Retina (tissue), 1 donor: ENCODE data around the gene UMODL1.
A peak's percentile ranks its signal among the peaks of the same experiment; 100 is the strongest.

Source experiments
- DNase-seq: peaks from one replicate; pipeline ENCODE4 v3.0.0-alpha.2; 2016

UMODL1 gene

GRCh38 chr21:42082501-42083360 lies 11.6 kb downstream of the UMODL1 start:
- no peak for DNase-seq

- no peak for DNase-seq
Observed at GRCh38 chr21:42083361-42083690, 12.2 kb downstream of the UMODL1 start.

- DNase-seq = no peak
Observed at GRCh38 chr21:42084079-42084478, 13.0 kb downstream of the UMODL1 start.

- no peak for DNase-seq
Observed at GRCh38 chr21:42085246-42086077, 14.3 kb downstream of the UMODL1 start.

DNA sequence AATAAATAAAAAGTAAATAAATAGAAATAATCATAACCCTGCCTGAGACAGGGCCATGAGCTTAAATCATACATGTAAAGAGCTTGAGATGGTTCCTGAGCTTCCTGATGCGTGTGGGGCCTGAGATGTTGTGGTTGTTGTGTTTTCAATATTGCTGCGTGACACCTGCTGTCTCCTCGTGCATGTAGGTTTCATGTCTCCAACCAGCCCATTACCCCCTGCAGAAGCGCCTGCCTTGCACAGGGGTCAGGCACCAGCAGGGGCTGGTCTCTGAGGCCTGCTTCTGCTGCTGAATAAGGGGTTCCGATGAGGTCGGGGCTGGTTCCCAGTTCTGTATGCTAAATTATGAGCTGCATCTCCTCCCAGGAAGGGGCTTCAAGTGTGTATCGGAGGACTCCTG lies 15.9 kb downstream of the UMODL1 start:
- DNase-seq = no peak

GRCh38 chr21:42088148-42088547 lies 17.0 kb downstream of the UMODL1 start:
- no peak for DNase-seq

DNA sequence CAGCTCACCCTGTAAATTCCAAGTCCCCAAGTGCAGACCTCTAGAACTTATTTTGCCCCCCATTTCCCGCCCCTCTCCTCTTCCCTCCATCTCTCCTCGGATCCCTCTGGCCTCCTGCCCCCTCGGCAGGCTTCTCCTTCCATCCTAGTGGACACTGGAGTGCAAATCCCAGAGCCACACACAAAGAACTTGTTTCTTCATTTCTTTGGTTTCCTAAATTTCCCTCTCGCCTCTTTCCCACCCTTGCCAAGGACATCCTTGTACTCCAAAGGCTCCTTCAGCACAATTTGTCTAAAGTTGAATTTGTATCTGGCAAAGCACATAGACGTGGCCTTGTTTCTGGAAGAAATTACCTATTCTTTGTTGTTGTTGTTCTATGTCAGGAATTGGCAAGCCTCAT lies 17.5 kb downstream of the UMODL1 start:
- DNase-seq = no peak

DNA sequence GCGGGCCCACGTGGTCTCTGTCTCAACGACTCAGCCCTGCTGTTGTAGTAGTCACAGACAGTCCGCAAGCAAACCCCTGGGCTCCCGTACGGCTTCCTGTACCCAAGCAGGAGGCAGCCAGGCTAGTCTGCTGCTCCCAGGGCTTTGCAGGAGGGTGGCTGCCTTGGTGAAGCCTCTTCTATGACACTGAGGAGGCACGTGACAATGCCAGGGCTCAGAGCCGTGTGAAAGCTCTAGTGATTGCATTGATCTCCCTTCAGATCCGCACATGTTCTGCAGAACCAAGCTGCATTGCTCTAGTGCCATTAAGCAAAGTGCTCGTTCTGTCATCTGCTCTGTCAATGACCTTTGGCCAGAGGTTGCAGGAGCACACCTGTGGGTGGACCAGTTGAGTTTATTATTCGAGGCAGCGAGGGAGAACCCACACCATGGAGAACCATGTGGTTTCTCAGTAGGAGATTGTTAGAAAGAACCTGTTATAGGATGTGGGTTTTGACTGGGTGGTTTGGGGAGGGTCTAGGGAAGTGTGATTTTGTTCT lies 18.0 kb downstream of the UMODL1 start:
- DNase-seq = no peak

DNA sequence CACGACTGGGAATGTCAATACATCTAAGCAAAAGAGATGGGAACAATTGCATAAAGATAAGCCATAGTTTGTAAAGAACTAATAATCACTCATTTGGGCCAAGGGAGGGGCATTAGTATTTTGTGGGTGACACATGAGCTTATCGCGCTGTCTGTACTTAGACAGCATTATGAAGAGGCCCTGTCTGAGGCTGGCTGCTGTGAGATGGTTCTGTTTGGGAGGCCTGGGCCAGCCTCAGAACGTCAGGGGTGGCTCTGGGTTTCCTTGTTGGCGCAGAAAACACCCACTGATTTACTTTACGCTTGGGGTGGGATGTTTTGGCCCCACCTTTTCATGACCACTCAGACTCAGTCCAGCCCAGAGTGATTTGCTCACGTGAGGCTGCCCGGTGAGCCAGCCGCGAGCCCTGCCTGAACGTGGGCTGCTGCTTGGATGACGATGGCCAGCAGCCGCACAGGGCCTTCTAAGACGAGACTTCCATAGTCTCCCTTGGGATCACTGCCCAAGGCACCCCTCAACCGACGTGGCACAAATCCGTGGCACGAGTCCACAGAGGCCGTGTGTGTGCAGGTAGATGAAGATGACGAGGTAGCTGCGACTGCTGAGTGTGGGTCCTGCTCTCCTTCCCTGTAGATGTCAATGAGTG lies 18.7 kb downstream of the UMODL1 start:
- DNase-seq = no peak

- no peak for DNase-seq
Observed at GRCh38 chr21:42091899-42092508, 20.9 kb downstream of the UMODL1 start.

GRCh38 chr21:42092771-42093170 lies 21.7 kb downstream of the UMODL1 start:
- DNase-seq = no peak

DNA sequence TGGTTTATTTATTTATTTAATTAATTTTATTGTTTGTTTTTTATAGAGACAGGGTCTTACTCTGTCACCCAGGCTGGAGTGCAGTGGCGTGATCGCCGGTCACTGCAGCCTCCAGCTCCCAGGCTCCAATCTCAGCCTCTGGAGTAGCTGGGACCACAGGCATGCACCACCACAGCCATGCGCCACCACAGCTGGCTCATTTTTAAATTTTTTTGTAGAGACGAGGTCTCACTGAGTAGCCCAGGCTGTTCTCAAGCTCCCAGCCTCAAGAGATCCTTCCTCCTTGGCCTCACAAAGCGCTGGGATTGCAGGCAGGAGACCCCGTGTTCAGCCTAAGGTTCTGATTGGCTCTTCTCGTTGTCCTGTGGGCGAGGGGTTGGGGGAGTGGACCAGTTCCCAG lies 22.1 kb downstream of the UMODL1 start:
- no peak for DNase-seq

- peak; percentile 66 for DNase-seq
Observed at GRCh38 chr21:42093991-42094421, 22.9 kb downstream of the UMODL1 start.

DNA sequence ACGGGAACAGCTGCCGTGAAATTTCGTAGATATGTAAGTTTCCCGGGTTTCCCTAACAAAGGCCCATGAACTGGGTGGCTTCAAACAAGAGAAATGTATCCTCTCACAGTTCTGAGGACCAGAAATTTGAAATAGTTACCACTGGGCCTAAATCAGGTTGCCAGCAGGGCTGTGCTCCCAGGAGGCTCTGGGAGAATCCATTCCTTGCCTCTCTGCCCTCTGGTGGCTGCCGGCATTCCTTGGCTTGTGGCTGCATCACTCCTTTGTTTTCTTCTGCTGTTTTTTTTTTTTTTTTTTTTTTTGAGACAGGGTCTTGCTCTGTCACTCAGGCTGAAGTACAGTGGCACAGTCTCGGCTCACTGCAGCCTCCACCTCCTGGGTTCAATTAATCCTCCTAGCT lies 23.7 kb downstream of the UMODL1 start:
- no peak for DNase-seq

- no peak for DNase-seq
Observed at GRCh38 chr21:42095581-42095980, 24.5 kb downstream of the UMODL1 start.

- no peak for DNase-seq
Observed at GRCh38 chr21:42096566-42096965, 25.4 kb downstream of the UMODL1 start.

DNA sequence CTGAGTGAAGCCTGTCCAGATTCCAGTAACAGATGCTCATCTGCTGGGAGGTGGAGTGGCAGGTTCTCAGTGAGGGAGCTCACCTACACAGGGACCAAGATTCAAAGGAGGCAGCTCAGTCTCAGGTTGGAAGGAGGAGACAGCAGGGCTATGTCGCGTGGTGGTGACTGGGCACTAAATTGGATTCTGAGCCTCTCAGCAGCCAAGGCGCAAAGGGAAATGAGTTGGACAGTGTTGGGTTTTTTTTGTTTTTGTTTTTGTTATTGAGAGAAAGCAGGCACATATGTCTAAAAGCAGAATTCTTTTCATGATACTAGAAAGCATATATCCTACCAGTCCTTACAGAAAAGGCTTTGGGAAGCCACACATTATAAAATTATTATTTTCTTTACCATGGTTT lies 26.2 kb downstream of the UMODL1 start:
- no peak for DNase-seq

DNA sequence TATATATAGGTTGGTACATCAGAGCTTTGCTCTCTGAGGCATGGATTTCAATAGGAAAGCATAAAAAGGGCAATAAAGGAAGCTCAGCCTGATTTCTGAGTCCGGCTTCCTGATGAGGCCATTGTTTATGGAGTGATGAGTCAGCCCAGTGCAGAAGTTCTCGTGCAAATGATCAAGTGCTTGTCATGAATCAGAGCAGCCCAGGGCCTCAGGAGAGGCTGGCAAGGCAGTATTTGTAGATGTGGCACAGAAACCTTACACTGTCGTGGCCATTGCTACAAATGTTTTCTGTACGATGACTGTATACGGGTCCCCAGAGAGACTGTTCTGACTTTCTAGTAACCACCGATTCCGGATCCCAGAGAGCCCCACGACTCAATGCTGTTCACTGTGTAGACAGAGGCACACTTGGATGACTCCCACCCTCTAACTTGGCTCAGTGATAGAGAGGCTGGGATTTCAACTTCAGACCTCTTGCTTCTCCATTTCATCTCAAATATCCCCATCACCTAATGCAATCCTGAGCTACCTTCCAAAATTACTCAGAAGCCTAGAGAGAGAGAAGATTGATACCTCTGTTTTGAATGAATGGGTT lies 26.8 kb downstream of the UMODL1 start:
- no peak for DNase-seq

GRCh38 chr21:42098957-42099505 lies 27.9 kb downstream of the UMODL1 start:
- no peak for DNase-seq

DNA sequence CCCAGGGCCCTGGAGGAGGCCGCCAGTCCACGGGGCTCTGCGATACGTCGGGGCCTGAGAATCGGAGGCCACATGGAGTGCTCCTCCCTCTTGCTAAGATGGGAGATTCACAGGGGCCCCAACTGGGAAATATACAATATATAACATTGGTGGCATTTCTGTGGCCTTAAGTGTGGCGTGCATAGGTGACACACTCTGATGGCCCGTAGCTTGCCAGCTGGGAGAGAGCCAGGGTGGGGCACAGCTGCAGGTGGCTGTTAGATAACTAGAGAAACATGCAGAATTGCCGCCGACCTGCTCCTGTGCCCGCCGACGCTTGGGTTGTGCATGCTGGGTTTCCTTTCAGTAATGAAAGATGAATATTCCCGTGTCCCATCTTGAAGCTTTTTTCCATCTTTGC lies 30.1 kb downstream of the UMODL1 start:
- no peak for DNase-seq

- no peak for DNase-seq
Observed at GRCh38 chr21:42102076-42102475, 31.0 kb downstream of the UMODL1 start.

- DNase-seq = no peak
Observed at GRCh38 chr21:42102526-42102925, 31.4 kb downstream of the UMODL1 start.
